Fibroblast of the aortic adventitia (primary cell): ENCODE data around the gene PSMD1. TPM values are rescaled to one million over a fixed set of nuclear protein-coding genes. Genes with fewer than 3 reads are reported as not detected.

Source experiments
- DNase-seq: peaks from one replicate; pipeline ENCODE4 v3.0.0-alpha.2; 2010; ENCODE audit warnings: low read depth
- H3K4me3 ChIP-seq: 2 replicates; pipeline ENCODE4 v1.5.1; 2011; ENCODE audit warnings: low read depth, mild to moderate bottlenecking, control low read depth, low read length, moderate library complexity
- CTCF ChIP-seq: IDR thresholded peaks from 2 replicates; pipeline ENCODE4 v1.5.1; 2011; ENCODE audit warnings: mild to moderate bottlenecking, low read length, control low read depth, inconsistent platforms; ENCODE audit not compliant: insufficient read depth
- total RNA-seq: library from RNA; depleted of rRNA; stranded (reverse); fragments of >200 nt; gene quantifications from 2 replicates; pipeline ENCODE4 v1.2.3, GENCODE V29; 2012; ENCODE audit warnings: low replicate concordance

Gene PSMD1
- total RNA-seq, 1 donor: 127 TPM

DNA sequence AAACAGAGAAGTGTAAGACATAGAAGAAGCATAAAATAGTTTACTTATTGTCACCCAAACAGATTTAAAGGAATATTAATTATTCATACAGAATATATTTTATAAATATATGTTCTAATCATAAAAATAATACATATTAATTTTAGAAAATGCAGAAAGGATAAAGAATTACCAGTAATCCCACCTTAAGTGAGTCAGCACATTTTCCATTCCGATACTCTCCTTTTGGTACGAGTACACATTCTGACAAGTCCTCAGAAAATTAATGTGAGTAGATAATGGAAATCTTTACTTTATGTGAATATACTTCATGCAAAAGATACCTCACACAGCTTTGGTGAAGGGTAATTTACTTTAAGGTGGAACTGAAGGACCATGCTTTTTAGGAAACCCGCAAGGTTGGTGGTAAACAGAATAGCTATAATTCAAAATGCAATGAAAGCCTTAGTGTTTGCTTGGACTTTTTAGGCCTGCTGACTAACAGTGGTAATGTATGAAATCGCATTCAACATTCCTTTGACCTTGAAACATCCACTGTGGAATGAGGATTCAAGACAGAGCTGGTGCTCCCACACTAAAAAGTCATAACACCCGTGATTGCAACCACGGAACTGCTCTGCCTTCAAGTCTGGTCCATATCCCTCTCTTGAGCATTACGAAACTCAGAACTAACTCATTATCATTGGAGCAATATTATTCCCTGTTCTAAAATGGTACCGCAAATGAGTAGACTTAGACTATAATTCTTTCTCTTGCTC is 96.3 kb downstream of the PSMD1 start:
- DNase-seq: peak; percentile 55
- no peak overlapping the region for H3K4me3 ChIP-seq
- no peak for TF ChIP-seq CTCF

GRCh38 chr2:231159306-231159705 is 102.6 kb downstream of the PSMD1 start:
- no peak for TF ChIP-seq CTCF
- H3K4me3 ChIP-seq: no peak overlapping the region
- DNase-seq: peak; percentile 29

DNA sequence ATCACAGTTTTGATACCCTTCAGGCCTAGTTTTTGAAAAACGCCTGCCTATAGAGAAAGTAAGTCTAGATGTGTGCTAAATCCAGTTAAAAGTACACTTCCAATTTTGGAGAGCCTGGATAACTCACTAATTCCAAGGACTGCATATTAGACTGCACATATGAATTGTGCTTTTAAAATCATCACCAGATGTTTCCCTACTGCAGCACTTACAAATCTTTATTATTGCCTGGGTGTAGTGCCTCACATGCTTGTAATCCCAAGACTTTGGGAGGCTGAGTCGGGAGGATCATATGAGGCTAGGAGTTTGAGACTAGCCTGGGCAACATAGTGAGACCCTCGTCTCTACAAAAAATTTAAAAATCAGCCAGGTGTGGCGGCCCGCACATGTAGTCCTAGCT is 104.0 kb downstream of the PSMD1 start:
- DNase-seq: peak; percentile 52
- TF ChIP-seq CTCF: no peak
- no peak overlapping the region for H3K4me3 ChIP-seq

DNA sequence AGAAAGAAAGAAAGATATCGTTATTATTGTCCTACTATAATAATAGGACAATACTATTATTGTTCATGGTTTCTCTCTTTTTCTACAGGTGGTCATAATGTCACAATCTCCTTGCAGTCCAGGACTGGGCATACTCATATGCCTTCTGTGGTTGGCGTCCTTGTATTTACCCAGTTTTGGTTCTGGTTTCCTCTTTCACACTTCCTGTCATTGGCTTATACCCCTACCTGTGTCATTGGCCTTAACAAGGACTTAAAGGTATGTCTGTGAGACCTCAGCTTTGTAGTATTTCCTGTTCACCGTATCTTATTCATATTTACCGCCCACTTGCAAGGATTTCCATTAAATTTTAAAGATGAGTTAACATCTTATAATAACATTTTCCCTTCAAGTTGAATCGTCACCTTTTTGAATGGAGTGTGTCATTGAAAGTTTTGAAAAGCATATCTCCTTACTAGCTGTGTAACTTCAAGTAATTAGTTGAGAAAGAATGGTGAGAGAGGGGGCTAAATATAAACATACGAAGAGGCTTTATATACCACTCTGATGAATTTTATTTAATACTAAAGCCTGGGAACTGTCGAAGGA is 104.7 kb downstream of the PSMD1 start:
- no peak for TF ChIP-seq CTCF
- no peak overlapping the region for H3K4me3 ChIP-seq

GRCh38 chr2:231161877-231162329 is 105.2 kb downstream of the PSMD1 start:
- TF ChIP-seq CTCF: no peak
- peak; percentile 100 for DNase-seq
- H3K4me3 ChIP-seq: no peak overlapping the region

More for the DNA sequence above, 104.7 kb downstream of the PSMD1 start:
- DNase-seq: no peak

DNA sequence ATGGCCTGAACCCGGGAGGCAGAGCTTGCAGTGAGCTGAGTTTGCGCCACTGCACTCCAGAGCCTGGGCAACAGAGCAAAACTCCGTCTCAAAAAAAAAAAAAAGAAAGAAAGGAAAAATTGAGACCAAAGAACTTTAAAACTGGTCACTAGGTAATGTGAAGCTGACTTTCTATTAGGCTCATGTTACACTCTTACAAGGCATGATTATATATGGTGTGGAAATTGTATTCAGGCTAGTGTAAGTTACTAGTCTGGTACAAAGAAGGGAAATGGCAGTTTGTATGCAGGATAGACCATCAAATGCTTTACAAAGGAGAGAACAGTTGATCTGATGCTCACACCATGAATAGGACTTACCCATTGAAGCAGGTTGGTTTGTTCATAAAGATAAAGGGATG is 106.3 kb downstream of the PSMD1 start:
- TF ChIP-seq CTCF: no peak
- no peak overlapping the region for H3K4me3 ChIP-seq
- DNase-seq: no peak
